T-helper 2 cell treated with Interferon-gamma antibody and Interleukin-4, amounts not matched to agents 5 μg/mL and 100 μg/mL, for 36 hours (primary cell): ENCODE data around the gene LETM1.

Experiments used
- DNase-seq: peaks from one replicate; pipeline ENCODE4 v3.0.0; 2021; ENCODE audit warnings: low spot score
- H3K27ac Mint-ChIP-seq: one replicate; pipeline ENCODE4 v1.8.0; 2021; ENCODE audit warnings: mild to moderate bottlenecking, mixed read lengths
- H3K27me3 Mint-ChIP-seq: one replicate; pipeline ENCODE4 v1.8.0; 2021; ENCODE audit warnings: low read depth, mixed read lengths
- H3K36me3 Mint-ChIP-seq: one replicate; pipeline ENCODE4 v1.8.0; 2021; ENCODE audit warnings: low read depth, mixed read lengths
- H3K4me1 Mint-ChIP-seq: one replicate; pipeline ENCODE4 v1.8.0; 2021; ENCODE audit warnings: low read depth, mixed read lengths
- H3K4me3 Mint-ChIP-seq: one replicate; pipeline ENCODE4 v1.8.0; 2022; ENCODE audit warnings: mild to moderate bottlenecking, moderate library complexity, mixed read lengths
- H3K9me3 Mint-ChIP-seq: one replicate; pipeline ENCODE4 v1.8.0; 2021; ENCODE audit warnings: mixed read lengths

Gene LETM1

DNA sequence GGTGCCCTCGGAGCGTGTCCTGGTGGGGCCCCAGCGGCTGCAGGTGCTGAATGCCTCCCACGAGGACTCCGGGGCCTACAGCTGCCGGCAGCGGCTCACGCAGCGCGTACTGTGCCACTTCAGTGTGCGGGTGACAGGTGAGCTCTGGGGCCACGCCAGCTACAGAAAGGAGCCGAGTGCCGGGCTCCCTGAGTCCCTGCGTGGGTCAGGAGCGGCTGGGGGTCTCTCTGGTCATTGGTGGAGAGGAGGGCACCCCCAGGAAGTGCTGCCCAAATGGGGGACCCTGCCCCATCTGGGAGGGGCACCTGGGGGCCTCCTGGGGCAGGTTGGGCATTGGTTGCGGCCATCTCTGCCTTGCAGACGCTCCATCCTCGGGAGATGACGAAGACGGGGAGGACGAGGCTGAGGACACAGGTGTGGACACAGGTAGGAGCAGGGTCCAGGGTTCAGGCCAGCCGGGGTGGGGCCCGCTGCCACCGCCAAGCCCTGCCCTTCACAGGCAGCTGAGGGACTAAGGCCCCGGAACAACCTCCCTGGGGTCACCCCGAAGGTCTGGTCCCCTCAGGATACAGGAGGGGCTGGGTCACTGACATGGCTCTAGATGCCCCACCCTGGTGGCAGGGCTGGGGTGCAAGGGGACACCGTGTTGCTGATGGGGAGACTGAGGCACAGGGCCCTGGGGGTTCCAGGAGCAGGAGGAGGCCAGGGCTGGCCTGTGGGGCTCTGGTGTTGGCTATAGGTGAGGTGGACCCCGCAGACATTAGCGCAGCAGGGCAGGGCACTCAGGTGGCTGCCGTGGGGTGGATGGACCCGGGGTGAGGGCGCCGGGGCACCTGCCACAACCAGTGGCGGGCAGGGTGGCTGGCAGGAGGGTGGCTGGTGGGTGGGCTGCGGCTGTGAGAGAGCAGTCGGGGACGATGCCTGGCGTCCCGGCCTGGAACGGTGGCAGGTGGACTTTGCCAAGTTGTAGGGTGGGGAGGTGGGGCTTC is 56.3 kb downstream of the LETM1 start:
- no peaks in the 10 kb centered on the region for H3K36me3 Mint-ChIP-seq
- no peak for DNase-seq
- no peak overlapping the region for H3K27ac Mint-ChIP-seq
- no peaks in the 10 kb centered on the region for H3K9me3 Mint-ChIP-seq
- H3K4me1 Mint-ChIP-seq, result no peaks in the 10 kb centered on the region
- H3K4me3 Mint-ChIP-seq, result no peak overlapping the region
- H3K27me3 Mint-ChIP-seq, result peaks cover 12% of the 10 kb centered on the region

DNA sequence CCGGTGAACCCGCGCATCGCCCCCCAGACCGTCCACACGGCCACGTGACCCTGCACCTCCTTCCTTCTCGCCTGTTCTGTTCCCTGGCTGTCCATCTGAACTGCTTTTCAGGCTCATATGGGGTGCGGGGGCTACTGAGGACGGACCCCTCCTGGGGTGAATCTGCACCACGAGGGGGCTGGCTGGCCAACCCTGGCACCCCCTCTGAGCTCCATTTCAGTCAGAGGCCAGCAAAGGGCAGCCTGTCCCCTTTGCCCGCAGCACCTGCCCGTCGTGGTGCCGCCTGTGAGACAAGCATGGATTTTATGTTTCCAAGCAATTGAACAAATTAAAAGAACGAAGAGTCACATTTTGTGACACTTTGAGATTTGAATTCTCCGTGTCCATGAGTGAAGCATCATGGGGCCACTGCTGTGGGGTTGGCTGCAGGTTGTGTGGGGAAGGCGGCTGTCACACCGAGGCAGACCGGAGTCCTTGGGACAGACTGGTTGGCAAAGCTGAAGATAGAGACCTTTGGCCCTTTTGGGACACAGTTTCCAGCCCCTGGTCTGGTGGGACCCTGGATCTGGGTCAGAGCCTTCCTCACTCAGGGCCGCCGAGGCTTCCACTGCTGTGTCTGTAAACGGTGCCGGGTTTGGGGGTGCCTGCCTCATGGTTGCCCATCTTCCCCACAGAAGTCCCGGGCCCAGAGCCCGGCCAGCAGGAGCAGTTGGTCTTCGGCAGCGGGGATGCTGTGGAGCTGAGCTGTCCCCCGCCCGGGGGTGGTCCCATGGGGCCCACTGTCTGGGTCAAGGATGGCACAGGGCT is 57.2 kb downstream of the LETM1 start:
- no peaks in the 10 kb centered on the region for H3K36me3 Mint-ChIP-seq
- H3K4me3 Mint-ChIP-seq, result no peak overlapping the region
- no peaks in the 10 kb centered on the region for H3K9me3 Mint-ChIP-seq
- H3K27ac Mint-ChIP-seq, result no peak overlapping the region
- H3K27me3 Mint-ChIP-seq, result peaks cover 14% of the 10 kb centered on the region
- no peak for DNase-seq
- no peaks in the 10 kb centered on the region for H3K4me1 Mint-ChIP-seq

DNA sequence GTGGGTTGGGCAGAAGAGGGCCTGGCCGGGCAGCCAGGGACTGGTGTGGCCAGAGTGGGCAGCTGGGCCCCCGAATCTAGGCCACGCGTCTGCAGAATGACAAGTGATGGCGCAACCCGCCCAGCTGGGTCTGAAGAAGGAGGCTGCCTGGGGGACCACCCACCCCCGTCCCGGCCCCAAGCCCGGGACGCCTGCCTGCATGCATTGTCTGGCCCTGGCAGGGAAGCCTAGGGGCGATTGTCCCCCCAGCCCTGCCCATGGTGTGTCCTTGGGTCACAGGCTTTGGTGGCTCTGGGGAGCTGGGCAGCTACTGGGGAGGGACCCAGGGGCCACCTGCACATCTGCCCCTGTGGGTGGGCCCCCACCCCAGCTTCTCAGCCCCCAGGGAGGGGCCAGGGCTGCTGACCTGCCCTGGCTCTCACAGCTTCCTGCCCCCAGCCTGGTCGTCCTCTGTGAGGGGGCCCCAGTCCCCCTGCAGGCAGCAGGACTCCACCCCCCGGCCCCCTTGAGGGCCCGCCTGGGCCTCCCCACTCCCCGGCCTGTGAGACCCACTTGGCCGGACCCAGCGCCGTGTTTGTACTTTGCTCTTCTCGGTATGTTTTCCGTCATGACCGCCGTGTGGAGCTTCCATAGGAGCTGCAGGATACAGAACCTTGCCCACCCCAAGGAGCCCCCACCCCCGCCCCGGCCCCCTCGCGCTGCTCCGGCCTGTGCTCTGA is 57.9 kb downstream of the LETM1 start:
- Mint-ChIP-seq H3K4me3 (no peak overlapping the region), H3K27ac (no peak overlapping the region), H3K27me3 (peaks cover 14% of the 10 kb centered on the region), H3K36me3 (no peaks in the 10 kb centered on the region), H3K9me3 (no peaks in the 10 kb centered on the region), H3K4me1 (no peaks in the 10 kb centered on the region)
- no peak for DNase-seq

DNA sequence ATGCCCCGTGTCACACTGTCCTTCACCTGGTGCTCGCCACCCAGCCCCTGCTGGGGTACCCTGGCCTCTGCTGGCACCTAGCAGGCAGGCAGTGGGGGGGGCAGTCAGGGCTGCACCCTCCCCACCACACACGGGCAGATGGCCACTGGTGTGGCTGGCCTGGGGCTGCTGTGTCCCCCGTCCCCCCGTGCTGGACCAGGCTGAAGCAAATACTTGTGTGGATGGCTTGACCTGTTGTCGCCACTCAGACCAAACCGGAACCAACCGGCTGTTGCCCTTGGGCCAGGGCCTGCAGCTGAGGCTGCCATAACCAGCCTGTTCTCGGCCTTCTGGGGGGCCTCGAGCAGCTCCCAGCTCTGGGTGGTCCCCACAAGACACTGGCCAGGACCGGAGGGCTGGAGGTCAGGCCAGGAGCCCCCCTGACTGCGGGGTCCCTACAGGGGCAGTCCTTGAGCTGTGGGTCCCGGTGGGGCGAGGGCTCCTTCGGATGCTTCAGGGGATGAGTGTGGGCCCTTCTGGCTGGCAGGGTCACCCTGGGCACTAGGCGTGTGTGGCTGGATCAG is 58.6 kb downstream of the LETM1 start:
- H3K4me1 Mint-ChIP-seq, result no peaks in the 10 kb centered on the region
- H3K4me3 Mint-ChIP-seq, result no peak overlapping the region
- H3K36me3 Mint-ChIP-seq, result no peaks in the 10 kb centered on the region
- H3K27ac Mint-ChIP-seq, result no peak overlapping the region
- no peaks in the 10 kb centered on the region for H3K9me3 Mint-ChIP-seq
- peaks cover 16% of the 10 kb centered on the region for H3K27me3 Mint-ChIP-seq
- no peak for DNase-seq

DNA sequence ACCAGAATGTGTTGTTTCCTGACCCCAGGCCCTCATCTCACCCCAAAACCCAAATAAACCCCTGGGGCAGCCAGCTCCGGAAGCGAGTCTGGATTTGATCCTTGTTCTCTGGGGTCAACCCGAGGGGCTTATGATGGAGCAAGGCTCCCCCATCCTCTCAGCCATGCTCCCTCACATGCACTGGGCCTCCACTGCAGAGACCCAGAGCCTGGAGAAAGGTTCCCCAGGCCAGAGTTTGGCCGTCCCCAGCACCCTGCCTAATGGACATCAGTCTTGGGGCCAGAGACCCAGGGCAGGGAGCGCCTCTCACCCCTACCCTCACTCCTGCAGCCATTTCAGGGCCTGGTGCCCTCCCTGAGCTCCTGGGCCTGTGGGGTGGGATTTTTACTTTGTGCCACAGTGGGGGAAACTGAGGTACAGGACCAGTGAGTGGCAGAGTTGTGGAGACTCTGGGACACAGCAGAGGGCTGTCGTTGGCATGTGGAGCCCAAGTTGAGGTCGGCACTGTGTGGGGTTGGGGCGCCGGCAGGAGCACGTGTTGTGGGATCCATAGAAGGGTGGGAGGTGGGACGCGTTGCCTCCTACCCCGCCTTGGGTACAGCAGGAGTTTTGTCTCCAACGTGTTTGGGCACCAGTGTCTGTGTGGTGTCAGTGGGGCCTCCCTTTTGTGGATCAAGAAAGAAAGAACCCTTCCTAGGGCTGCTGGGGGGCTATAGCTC is 59.3 kb downstream of the LETM1 start:
- Mint-ChIP-seq H3K27ac (no peak overlapping the region), H3K9me3 (no peaks in the 10 kb centered on the region), H3K36me3 (no peaks in the 10 kb centered on the region), H3K27me3 (peaks cover 19% of the 10 kb centered on the region), H3K4me1 (no peaks in the 10 kb centered on the region), H3K4me3 (no peak overlapping the region)
- DNase-seq, result no peak

DNA sequence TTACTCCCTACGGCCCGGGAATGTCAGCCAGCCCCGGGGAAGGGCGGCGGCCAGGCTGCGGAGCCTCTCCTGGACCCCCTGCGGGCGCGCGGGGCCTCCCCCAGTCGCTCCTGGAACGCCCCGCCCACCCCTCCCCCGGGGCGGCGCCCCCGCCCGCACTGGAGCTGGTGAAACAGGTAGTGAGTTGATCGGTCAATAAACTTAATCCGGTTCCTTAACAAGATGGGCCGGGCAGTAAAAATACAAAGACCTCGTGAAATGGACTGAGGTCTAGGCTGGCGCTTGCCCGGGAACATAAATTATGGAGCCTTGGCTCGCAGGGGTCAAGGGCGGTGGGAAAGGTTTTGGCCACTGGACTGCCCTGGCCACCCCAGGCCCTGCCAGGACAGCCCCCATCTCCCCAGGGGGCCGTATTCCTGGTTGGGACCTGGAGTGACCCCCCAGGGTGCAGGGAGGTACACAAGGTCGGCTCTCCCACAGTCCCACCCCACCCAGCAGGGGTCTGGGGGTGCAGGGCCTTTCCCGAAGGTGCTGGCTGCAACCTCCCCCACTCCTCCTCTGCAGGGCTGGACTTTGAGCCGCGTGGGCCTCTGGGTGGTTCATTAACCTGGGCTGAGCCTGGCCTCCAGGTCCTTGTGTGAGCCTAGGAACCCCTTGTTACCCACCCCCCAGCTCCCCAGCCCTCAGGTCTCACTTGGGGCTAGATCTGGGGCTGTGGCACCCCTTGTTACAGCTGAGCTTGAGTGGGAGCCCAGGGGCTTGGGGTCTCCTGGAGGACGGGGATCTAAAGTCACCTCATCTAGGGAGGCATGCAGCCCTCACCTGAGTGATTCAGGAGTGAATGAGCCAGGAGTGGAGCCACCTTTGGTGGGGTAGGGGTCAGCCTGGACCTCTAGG is 60.4 kb downstream of the LETM1 start:
- no peak overlapping the region for H3K27ac Mint-ChIP-seq
- H3K4me1 Mint-ChIP-seq, result no peaks in the 10 kb centered on the region
- H3K9me3 Mint-ChIP-seq, result no peaks in the 10 kb centered on the region
- no peak overlapping the region for H3K4me3 Mint-ChIP-seq
- H3K36me3 Mint-ChIP-seq, result no peaks in the 10 kb centered on the region
- no peak for DNase-seq
- H3K27me3 Mint-ChIP-seq, result peaks cover 29% of the 10 kb centered on the region

DNA sequence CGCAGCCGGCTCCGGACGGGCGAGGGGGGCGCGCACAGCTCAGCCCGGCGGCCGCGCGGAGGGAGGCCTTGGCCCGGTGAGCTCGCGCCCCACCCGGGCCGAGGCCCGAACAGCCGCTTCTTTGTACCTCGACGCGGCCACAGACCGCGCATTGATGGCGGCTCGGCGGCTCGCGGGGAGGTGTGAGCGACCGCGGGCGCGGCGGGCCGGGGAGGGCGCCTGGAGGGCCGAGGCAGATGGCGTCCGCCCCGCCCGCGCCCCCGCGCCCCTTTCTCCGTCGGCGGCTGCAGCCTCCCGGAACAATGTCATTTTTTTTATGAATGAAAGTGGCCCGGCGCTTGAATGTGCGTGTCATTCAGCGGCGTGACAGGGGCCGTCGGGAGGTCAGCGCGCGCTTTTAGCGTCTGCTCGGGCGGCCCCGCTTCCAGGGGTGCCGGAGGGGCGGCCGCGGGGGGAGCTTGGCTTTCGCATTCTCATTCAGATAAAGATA is 61.1 kb downstream of the LETM1 start:
- no peaks in the 10 kb centered on the region for H3K4me1 Mint-ChIP-seq
- peaks cover 31% of the 10 kb centered on the region for H3K27me3 Mint-ChIP-seq
- no peaks in the 10 kb centered on the region for H3K36me3 Mint-ChIP-seq
- no peaks in the 10 kb centered on the region for H3K9me3 Mint-ChIP-seq
- no peak overlapping the region for H3K4me3 Mint-ChIP-seq
- no peak overlapping the region for H3K27ac Mint-ChIP-seq
- no peak for DNase-seq

DNA sequence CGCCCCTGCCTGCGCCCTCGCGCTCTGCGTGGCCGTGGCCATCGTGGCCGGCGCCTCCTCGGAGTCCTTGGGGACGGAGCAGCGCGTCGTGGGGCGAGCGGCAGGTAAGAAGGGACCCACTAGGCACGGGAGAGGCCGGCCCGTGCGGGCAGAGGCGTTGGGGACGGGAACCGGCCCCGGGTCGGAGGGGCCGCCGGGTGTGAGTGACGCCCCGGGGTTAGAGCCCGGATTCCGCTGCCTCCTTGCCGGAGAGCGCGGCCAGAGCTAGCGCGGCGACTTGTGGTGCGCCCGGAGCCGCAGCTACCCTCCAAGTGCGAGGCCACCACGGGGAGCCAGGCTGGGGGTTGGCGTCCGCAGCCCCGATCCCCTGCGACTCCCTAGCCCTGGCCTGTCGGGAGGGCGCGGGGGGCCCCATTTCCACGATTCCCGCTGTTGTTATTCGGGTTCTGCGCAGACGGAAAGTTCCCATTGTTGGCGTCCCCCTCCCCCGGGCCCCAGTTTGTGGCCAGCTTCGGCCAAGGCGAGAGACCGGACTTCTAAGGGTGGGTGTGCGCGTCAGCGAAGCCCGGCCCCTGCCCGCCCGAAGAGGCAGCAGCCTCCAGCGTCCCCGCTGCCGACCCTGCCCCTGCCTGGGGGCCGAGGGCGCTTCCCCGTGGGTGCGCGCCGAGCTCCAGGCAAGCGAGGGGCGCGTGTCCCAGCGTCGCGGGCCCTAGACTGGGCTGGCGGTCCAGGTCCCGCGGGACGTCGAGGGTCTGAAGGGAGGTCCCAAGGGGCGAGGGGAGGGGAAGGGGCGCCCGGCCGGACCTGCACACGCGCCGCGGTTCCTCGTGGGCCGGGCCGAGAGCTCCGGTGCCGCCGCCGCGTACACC is 61.8 kb downstream of the LETM1 start:
- Mint-ChIP-seq H3K4me1 (no peaks in the 10 kb centered on the region), H3K27ac (no peak overlapping the region), H3K9me3 (no peaks in the 10 kb centered on the region), H3K4me3 (no peak overlapping the region), H3K27me3 (peaks cover 31% of the 10 kb centered on the region), H3K36me3 (no peaks in the 10 kb centered on the region)
- no peak for DNase-seq

DNA sequence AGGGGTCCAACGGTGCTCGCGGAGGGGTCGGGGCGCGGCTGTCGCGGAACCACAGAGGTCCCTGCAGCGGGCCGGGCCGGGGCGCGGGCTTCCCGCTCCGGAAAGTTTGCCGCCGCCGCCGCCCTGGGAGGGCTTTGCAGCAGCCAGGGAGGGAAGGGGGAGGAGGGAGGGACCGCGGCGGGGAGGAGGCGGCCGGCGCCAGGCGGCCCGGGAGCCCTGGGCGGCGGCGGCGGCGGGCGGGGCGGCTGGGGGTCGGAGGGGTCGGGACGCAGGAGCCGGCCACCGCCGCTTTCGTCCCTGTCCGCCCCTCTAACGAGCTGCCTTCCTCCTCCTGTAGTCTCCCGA is 62.5 kb downstream of the LETM1 start:
- H3K4me3 Mint-ChIP-seq, result no peak overlapping the region
- H3K9me3 Mint-ChIP-seq, result no peaks in the 10 kb centered on the region
- no peaks in the 10 kb centered on the region for H3K4me1 Mint-ChIP-seq
- H3K27ac Mint-ChIP-seq, result no peak overlapping the region
- no peaks in the 10 kb centered on the region for H3K36me3 Mint-ChIP-seq
- H3K27me3 Mint-ChIP-seq, result peaks cover 31% of the 10 kb centered on the region
- DNase-seq, result peak; percentile 26

DNA sequence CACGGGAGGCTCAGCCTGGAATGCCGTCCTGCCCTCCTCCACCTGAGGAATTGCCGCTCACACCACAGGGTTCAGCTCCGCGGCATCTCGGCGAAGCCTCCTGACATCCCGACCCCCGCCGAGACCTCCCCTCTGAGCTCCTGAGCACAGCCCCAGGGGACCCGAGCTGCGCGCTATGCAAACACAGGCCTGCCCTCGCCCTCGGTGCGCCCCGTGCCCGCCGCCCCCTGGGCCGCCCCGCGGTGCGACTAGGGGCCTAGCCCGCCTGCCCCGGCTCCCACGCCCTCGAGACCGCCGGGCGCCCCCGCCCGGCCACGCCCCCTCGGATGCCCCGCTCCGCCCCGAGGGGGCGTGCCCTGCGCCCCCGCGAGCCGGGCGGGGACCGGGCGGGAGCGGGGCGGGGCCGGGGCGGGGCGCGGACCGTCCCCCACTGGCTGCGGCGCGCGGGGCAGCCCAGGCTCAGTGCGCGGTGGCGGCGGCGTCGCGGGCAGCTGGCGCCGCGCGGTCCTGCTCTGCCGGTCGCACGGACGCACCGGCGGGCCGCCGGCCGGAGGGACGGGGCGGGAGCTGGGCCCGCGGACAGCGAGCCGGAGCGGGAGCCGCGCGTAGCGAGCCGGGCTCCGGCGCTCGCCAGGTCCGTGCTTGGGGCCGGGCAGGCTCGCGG is 63.0 kb downstream of the LETM1 start, which contains the start of gene FGFR3:
FGFR3 (plus strand) TSS at position 462 of the 664 bp plus-strand sequence. CDS start 642 bp downstream, outside the sequence.
- peaks cover 31% of the 10 kb centered on the region for H3K27me3 Mint-ChIP-seq
- DNase-seq, result peak; percentile 37
- no peaks in the 10 kb centered on the region for H3K9me3 Mint-ChIP-seq
- no peaks in the 10 kb centered on the region for H3K36me3 Mint-ChIP-seq
- H3K4me3 Mint-ChIP-seq, result peak within 1 kb of the TSS; percentile 7
- no peaks in the 10 kb centered on the region for H3K4me1 Mint-ChIP-seq
- H3K27ac Mint-ChIP-seq, result no peak within 1 kb of the TSS

DNA sequence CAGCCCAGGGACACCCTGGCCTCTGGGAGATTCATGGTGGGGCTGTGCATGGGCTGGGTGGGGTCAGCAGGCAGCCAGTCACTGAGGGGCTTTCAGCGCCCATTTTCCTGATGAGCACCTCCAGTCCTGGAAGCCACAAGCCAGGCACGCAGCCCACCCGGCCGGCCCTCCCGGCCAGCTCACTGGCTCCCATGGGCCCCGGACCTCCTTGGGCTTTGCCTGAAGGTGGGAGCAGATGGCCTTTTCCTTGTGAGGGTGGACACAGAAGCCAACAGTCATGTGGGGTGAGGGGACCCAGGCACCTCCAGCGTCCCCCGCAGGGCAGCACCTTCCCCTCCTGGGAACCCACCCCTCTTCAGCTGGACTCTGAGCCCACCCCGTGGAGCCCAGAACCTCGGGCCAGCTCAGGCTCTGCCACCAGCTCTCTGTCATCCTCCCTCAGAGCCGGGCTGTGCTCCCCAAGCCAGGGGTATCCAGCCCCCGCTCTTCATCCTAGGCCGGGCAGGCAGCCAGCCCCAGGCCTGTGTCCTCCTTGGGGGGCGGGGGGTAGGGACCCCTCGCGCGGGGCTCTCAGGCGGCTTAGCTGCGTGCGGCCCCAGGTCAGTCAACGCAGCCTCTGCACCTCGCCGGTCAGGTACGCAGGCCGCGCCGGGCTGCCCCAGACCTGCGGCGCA is 63.7 kb downstream of the LETM1 start:
- peaks cover 31% of the 10 kb centered on the region for H3K27me3 Mint-ChIP-seq
- no peak overlapping the region for H3K27ac Mint-ChIP-seq
- DNase-seq, result no peak
- peak overlapping the region; percentile 40 for H3K4me3 Mint-ChIP-seq
- H3K36me3 Mint-ChIP-seq, result no peaks in the 10 kb centered on the region
- no peaks in the 10 kb centered on the region for H3K9me3 Mint-ChIP-seq
- no peaks in the 10 kb centered on the region for H3K4me1 Mint-ChIP-seq
